ENCODE results near the gene AGPS. TPM values are rescaled to one million over a fixed set of nuclear protein-coding genes. Genes with fewer than 3 reads are reported as not detected.

The AGPS gene
- polyA plus RNA-seq, 3 donors from 2014 or later = 16.1 to 27.2 (median 18.0) TPM

GRCh38 chr2:177537636-177538035, 145.1 kb downstream of the AGPS start:
- Mint-ChIP-seq H3K4me3 (no peak overlapping the region), H3K36me3 (peaks cover 0 to 9% (median 5%) of the 10 kb centered on the region in 3 donors), H3K27ac (no peak overlapping the region), H3K9me3 (no peaks in the 10 kb centered on the region), H3K4me1 (no peaks in the 10 kb centered on the region), H3K27me3 (ENCODE audit: low read depth in 3 of 3) (no peaks in the 10 kb centered on the region)
- no peak for DNase-seq

DNA sequence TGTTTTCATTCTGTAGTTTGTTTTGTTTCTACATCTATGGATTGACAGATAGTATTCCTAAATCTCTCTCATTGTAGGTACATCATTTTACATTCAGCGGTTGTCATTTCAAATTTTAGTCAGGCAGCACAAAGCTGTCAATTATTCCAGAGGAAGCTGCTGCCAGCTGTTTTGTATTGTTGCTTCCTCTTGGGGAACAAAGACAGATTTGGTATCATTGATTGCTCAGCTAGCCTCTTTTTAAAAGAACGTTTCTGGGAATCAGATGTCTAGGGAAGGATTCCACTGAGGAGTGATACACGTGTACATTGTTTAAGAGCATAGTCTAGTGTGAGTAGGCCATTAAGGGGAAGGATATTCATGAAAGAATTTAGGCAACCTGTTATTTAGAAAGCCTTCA, 145.8 kb downstream of the AGPS start:
- peaks cover 0 to 9% (median 5%) of the 10 kb centered on the region in 3 donors for H3K36me3 Mint-ChIP-seq
- H3K27ac Mint-ChIP-seq = no peak overlapping the region
- no peaks in the 10 kb centered on the region for H3K9me3 Mint-ChIP-seq
- no peak for DNase-seq
- H3K4me3 Mint-ChIP-seq = no peak overlapping the region
- no peaks in the 10 kb centered on the region for H3K27me3 Mint-ChIP-seq (ENCODE audit: low read depth in 3 of 3)
- H3K4me1 Mint-ChIP-seq = no peaks in the 10 kb centered on the region

DNA sequence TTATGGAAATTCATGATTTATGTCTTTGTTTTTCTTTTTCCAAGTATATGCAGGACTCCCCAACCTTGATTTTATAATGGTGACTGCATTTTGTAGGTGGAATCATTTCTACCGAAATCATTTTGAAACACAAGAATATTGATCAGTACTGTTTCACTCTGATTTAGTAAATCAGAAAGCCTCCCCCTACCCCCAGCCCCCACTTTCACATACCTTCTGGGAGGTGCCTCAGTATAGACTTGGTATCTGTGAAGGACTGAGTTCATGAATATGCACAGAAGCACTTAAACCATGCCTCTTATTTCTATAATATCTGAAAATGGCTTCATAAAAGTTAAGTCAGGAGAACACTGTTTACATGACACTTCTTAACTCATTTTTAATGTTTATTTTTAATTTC, 147.7 kb downstream of the AGPS start:
- no peaks in the 10 kb centered on the region for H3K9me3 Mint-ChIP-seq
- no peak overlapping the region for H3K27ac Mint-ChIP-seq
- H3K36me3 Mint-ChIP-seq = peaks cover 0 to 9% (median 5%) of the 10 kb centered on the region in 3 donors
- no peaks in the 10 kb centered on the region for H3K27me3 Mint-ChIP-seq (ENCODE audit: low read depth in 3 of 3)
- no peak for DNase-seq
- no peak overlapping the region for H3K4me3 Mint-ChIP-seq
- H3K4me1 Mint-ChIP-seq = no peaks in the 10 kb centered on the region

- Mint-ChIP-seq H3K36me3 (peaks cover 0 to 6% (median 5%) of the 10 kb centered on the region in 3 donors), H3K4me1 (no peaks in the 10 kb centered on the region), H3K27me3 (ENCODE audit: low read depth in 3 of 3) (no peaks in the 10 kb centered on the region), H3K27ac (no peak overlapping the region), H3K4me3 (no peak overlapping the region), H3K9me3 (no peaks in the 10 kb centered on the region)
- DNase-seq = no peak
Measured at GRCh38 chr2:177541258-177541991, 148.9 kb downstream of the AGPS start.

- no peaks in the 10 kb centered on the region for H3K9me3 Mint-ChIP-seq
- no peaks in the 10 kb centered on the region for H3K27me3 Mint-ChIP-seq (ENCODE audit: low read depth in 3 of 3)
- H3K36me3 Mint-ChIP-seq = peaks cover 0 to 6% (median 5%) of the 10 kb centered on the region in 3 donors
- no peaks in the 10 kb centered on the region for H3K4me1 Mint-ChIP-seq
- no peak overlapping the region for H3K4me3 Mint-ChIP-seq
- no peak for DNase-seq
- H3K27ac Mint-ChIP-seq = no peak overlapping the region
Measured at GRCh38 chr2:177542396-177542795, 149.8 kb downstream of the AGPS start.

- Mint-ChIP-seq H3K9me3 (no peaks in the 10 kb centered on the region), H3K27me3 (ENCODE audit: low read depth in 3 of 3) (no peaks in the 10 kb centered on the region), H3K36me3 (peaks cover 0 to 6% (median 3%) of the 10 kb centered on the region in 3 donors), H3K27ac (no peak overlapping the region), H3K4me1 (no peaks in the 10 kb centered on the region), H3K4me3 (no peak overlapping the region)
- no peak for DNase-seq
Measured at GRCh38 chr2:177543007-177543760, 150.6 kb downstream of the AGPS start.

GRCh38 chr2:177545143-177545542, 152.6 kb downstream of the AGPS start:
- Mint-ChIP-seq H3K27me3 (ENCODE audit: low read depth in 3 of 3) (no peaks in the 10 kb centered on the region), H3K27ac (no peak overlapping the region), H3K9me3 (no peaks in the 10 kb centered on the region), H3K36me3 (no peaks in the 10 kb centered on the region), H3K4me3 (no peak overlapping the region), H3K4me1 (no peaks in the 10 kb centered on the region)
- no peak for DNase-seq

DNA sequence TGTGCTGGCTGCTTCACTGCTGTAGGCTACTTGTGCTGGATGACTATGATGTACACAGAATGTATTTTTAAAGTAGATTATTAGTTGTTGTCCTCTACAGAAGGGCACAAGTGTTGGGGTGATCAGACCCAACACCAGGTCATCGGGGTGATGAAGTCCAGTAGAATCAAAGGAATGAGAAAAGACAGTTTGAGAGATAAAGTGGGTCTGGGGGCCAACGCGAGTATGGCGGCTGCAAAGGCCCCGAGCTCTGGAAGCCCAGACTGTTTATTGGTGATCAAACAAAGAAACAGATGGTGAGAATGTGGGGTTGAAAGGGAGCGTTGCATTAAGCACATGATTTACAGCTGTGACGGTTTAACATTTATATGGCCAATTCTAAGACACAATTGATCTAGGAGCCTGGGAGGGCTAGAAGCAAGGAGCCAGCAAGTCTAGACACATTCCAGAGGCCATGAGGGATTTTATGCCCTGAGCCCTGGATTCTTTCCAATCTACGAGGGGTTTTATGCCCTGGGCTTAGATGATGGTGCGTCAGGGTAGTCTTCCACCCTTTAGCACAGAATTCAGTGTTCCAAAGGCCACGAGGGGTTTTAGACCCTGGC, 153.5 kb downstream of the AGPS start:
- no peaks in the 10 kb centered on the region for H3K4me1 Mint-ChIP-seq
- no peak overlapping the region for H3K4me3 Mint-ChIP-seq
- DNase-seq = no peak
- H3K27ac Mint-ChIP-seq = peak overlapping the region in 1 of 6 donors; percentile 3
- no peaks in the 10 kb centered on the region for H3K9me3 Mint-ChIP-seq
- no peaks in the 10 kb centered on the region for H3K36me3 Mint-ChIP-seq
- no peaks in the 10 kb centered on the region for H3K27me3 Mint-ChIP-seq (ENCODE audit: low read depth in 3 of 3)

DNA sequence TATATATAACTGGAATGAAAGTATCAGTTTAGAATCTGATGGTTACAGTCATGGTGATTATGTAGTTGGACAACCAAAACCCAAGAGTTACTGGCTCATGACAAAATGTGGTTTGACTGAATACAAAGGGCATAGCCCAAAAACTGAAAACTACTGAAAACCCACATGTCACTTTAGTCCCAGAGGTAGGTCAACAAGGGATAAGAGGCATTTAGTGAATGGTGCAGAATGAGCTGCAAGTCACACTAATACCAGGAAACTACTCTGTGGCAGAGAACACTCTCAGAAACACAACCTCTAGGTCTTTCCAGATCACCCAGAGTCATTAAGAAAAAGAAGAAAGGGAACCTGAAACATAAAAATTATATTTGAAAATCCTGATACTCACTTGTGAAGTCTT, 154.5 kb downstream of the AGPS start:
- no peak overlapping the region for H3K27ac Mint-ChIP-seq
- no peak overlapping the region for H3K4me3 Mint-ChIP-seq

GRCh38 chr2:177547772-177548171, 155.2 kb downstream of the AGPS start:
- DNase-seq = no peak
- H3K27ac Mint-ChIP-seq = no peak overlapping the region
- no peaks in the 10 kb centered on the region for H3K36me3 Mint-ChIP-seq
- H3K4me1 Mint-ChIP-seq = peaks cover 8 to 10% of the 10 kb centered on the region in 2 donors
- no peak overlapping the region for H3K4me3 Mint-ChIP-seq
- peaks cover 5 to 6% (median 5%) of the 10 kb centered on the region in 3 donors for H3K27me3 Mint-ChIP-seq (ENCODE audit: low read depth in 3 of 3)
- no peaks in the 10 kb centered on the region for H3K9me3 Mint-ChIP-seq

More for the DNA sequence above, 154.5 kb downstream of the AGPS start:
- H3K9me3 Mint-ChIP-seq = no peaks in the 10 kb centered on the region
- no peaks in the 10 kb centered on the region for H3K36me3 Mint-ChIP-seq
- H3K27me3 Mint-ChIP-seq (ENCODE audit: low read depth in 3 of 3) = no peaks in the 10 kb centered on the region
- no peak for DNase-seq
- peaks cover 1 to 3% of the 10 kb centered on the region in 2 donors for H3K4me1 Mint-ChIP-seq

DNA sequence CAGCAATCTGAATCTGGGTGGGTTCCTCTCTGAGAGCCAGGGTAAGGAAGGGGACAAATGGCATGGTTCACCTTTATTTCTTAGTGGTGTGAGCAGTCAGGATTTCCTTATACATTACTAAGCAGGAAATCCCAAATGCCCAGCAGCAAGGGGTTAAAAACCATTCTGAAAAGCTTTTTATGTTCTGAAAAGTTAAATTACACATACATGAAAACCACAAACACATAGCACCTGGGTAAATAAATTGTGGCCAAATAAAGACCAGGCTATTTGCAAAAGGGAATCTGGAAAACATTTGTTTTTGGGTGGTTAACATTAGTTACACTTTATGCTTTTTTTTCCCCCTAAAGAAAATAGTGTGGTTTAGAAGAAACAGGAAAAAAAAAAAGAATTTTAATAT, 156.1 kb downstream of the AGPS start:
- no peak overlapping the region for H3K4me3 Mint-ChIP-seq
- peaks cover 16 to 18% of the 10 kb centered on the region in 2 donors for H3K4me1 Mint-ChIP-seq
- H3K9me3 Mint-ChIP-seq = no peaks in the 10 kb centered on the region
- no peak for DNase-seq
- H3K36me3 Mint-ChIP-seq = peaks cover 0 to 3% (median 0%) of the 10 kb centered on the region in 3 donors
- H3K27ac Mint-ChIP-seq = peak overlapping the region in 1 of 6 donors; percentile 47
- H3K27me3 Mint-ChIP-seq (ENCODE audit: low read depth in 3 of 3) = peaks cover 10 to 14% (median 12%) of the 10 kb centered on the region in 3 donors

GRCh38 chr2:177549171-177549570, 156.6 kb downstream of the AGPS start:
- Mint-ChIP-seq H3K4me3 (no peak overlapping the region), H3K36me3 (peaks cover 0 to 3% (median 0%) of the 10 kb centered on the region in 3 donors), H3K4me1 (peaks cover 18 to 22% of the 10 kb centered on the region in 2 donors), H3K27ac (peak overlapping the region in 2 of 6 donors; percentile 19 to 47), H3K9me3 (no peaks in the 10 kb centered on the region), H3K27me3 (ENCODE audit: low read depth in 3 of 3) (peaks cover 10 to 17% (median 14%) of the 10 kb centered on the region in 3 donors)
- DNase-seq = no peak

DNA sequence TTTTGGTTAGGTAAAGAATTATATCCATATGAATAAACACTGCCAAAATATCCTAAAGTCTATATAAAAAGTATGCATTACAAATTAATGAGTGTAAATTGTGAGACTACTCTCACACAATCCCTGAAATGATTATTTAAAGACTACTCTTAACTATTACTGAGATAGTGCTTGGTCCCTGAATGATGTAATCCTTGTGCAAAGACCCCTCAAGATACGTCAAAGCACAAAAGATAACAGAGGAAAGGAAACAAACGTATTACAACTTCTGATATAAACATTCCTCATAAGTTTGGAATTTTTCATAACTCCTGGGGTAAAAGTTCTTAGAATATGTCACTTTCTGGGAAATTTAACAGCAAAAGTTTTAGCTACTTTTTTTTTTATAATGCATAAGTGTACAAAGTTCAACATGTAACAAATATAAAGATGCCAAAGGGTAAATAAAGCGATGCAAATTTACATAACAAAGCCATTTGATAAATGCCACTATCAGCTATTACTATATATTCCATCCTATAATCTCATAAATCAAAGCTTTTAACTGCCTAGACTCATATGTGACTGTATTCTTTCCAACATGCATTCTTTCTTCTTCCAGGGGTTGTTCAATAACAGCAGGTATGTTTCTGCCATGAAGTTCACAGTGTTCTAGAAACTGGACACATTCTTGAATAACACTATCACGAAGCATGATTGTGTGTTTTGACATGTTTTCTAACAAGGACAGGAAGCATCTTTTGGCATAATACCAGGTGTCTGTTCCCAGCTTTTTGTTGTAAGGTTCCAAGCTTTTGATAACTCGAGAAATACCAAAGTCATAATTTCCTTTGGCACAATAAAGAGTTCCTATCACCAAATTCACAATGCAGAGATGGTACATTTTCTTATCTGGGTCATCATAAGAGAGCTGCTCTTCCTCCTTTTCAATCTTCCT, 158.0 kb downstream of the AGPS start:
- H3K36me3 Mint-ChIP-seq = peaks cover 0 to 3% (median 0%) of the 10 kb centered on the region in 3 donors
- H3K9me3 Mint-ChIP-seq = no peaks in the 10 kb centered on the region
- H3K27me3 Mint-ChIP-seq (ENCODE audit: low read depth in 3 of 3) = peaks cover 10 to 18% (median 14%) of the 10 kb centered on the region in 3 donors
- H3K27ac Mint-ChIP-seq = peak overlapping the region in 4 of 6 donors; percentile 6 to 99 (median 22)
- DNase-seq = no peak
- H3K4me3 Mint-ChIP-seq = peak overlapping the region in 1 of 5 donors; percentile 26
- H3K4me1 Mint-ChIP-seq = peaks cover 18 to 22% of the 10 kb centered on the region in 2 donors

Measured in immature natural killer cell (primary cell).